Measurements from ENCODE around the gene SLC9A7.

The SLC9A7 gene

GRCh38 chrX:46597771-46598170, 161.1 kb downstream of the SLC9A7 start:
- DNase-seq = no peak

DNA sequence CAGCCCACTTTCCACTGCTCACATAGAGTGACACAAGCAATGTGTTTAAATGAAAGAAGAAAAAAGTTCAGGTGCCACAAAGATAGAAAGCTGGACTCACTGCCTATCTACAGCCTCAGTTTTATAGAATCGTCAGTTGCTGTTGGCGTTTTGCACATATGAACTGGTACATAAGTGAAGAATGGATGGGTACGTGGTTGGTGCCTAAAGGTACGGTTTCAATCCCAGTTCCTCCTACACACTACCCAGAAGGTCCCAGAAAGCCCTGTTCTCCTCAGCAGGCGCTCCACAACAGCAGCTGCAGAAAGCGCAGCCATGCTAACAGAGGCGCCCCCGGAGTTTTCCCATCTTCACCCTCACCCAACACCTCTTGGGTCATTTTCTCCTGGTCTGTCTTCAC, 161.7 kb downstream of the SLC9A7 start:
- DNase-seq = no peak

DNA sequence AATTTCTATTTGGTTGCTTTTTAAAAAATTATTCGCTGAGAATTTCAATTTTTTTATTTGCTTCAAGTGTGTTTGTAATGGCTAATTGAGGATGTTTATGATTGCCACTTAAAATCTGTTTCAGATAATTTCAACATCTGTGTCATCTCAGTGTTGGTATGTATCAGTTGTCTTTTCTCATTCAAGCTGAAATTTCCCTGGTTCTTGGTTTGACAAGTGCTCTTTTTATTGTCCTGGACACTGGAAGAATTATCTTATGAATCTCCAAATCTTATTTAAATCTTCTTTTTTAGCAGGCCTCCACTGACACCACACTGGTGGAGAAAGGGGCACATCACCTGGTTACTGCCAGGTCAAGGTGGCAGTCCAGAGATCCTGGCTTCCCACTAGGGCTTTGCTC, 163.8 kb downstream of the SLC9A7 start:
- no peak for DNase-seq

GRCh38 chrX:46589977-46590723, 168.8 kb downstream of the SLC9A7 start:
- no peak for DNase-seq

DNA sequence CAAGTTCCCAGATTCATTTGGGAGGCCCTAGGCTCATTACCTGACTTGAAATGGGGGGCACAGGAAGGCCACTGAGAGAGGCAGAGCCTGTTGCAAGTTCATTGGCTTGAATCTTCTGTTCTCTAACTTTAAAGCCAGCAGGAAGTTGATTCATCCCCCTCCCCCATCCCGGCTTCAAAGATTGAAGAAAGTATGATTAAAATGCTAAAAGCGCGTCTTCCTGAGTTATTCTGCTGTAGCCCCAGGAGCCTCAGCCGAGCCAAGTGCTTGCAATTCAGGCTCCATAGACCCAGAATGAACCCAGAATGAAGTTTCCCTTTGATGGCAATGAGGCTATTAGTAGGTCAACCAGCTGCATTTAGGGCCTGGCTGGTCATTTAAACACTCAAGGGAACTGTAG, 170.7 kb downstream of the SLC9A7 start:
- DNase-seq = peak; percentile 56

- DNase-seq = no peak
Measured at GRCh38 chrX:46587753-46588171, 171.2 kb downstream of the SLC9A7 start.

DNA sequence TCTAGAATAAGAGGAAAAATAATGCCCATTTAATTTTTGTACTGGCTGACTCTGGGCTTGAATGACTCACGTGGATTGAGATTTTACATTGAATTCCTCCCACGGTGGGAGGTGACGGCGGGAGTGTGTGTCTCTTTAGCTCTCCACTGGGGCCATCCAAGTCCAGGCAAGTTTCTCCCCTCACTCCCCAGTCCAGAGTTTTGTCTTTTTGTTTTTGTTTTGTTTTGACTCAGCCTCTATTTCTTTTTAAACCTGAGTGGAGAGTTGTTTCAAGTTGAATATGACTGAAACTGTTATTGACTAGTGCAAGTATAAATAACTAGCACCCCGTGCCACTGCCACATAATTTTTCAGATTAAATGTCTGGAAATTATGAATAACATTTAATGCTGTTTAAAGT, 171.8 kb downstream of the SLC9A7 start:
- DNase-seq = peak; percentile 69

DNA sequence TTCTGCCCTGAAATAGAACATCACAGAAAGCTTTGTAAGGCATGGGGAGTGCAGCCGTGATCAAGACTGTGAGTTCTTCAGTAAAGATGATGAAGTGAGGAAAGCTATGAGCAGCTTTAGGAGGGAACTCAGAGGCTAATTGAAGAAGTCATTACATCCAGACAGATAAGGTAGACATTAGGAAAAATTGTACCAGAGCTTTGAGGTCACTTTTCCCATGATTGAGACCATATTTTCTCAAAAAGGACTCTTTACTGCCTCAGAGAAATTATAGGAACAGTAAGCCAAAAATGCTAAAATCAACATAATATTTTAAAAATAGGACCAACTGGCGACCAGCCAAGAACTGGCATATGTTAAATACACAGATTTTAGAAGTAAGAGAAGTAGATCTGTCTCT, 174.2 kb downstream of the SLC9A7 start:
- no peak for DNase-seq

- no peak for DNase-seq
Measured at GRCh38 chrX:46582966-46583365, 176.0 kb downstream of the SLC9A7 start.

DNA sequence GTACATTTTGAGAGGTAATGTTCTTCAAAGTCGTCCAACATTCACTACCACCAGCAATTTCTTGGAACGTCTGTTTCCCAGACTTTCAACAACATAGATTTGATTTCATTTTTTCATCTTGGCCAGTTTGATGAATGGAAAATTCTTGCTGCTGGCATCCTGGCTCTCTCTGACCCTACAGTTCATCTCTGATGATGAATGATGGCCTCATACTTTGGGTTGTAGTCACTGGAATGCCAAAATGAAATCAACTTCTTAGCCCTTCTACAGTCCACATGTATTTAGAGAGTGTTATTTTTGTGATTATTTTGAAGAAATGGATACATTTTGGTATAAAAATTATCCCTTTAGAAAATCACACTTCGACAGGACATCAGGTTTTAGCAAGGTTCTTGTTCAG, 176.6 kb downstream of the SLC9A7 start:
- no peak for DNase-seq

DNA sequence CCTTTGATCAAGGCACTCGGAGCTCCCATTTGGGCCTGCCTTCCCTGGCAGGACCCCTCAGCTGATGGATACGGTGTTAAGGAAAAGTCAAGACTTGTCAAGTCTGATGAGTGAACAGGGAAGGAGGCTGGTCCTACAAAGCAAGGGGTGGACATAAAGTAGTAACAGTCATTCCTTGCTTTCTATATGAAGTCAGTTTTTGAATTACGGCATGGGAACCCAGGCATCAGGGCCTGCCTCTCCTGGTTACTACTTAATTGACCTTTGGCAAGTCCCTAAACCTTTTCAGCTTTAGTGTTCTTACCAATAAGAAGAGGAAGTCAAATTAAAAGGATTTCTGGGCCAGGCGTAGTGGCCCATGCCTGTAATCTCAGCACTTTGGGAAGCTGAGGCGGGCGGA, 178.3 kb downstream of the SLC9A7 start:
- DNase-seq = no peak

DNA sequence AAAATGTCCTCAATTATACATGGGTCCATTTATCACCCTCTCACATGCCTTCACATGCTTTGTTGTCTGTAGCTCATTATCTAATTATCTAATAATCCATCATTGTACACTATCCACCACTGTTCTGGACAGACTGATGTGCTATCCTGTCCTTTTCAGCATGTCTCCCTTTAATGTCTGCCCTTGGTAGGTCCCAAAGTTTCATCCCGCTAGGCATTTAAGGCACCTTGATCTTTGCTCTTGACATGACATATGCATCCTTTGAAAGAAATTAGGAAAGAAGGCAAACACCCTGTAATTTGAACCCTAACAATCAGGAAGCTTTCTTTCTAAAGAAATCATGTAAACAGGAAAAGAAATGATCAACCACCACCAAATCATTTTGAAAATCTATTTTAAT, 179.7 kb downstream of the SLC9A7 start:
- DNase-seq = no peak

- no peak for DNase-seq
Measured at GRCh38 chrX:46577221-46578005, 181.5 kb downstream of the SLC9A7 start.

DNA sequence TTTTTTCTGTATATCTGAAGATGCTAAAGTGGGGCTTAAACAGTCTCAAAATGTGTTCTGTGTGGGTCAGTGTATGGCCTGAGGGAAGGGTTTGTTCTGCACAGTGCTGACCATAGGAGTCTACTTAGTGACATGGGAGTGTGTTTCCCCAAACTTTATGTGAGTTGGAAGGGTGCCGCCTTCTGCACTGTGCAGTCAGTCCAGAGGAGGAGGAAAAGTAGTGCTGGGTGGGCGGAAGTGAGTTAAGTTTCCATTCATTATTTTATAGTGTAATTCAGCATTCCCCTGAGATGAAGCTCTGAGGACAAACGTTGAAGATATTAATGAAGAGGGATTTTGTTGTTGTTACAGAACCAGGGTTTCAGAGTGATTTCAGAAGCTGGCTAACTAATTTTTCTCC, 182.5 kb downstream of the SLC9A7 start:
- no peak for DNase-seq

- DNase-seq = no peak
Measured at GRCh38 chrX:46575991-46576392, 182.9 kb downstream of the SLC9A7 start.

DNA sequence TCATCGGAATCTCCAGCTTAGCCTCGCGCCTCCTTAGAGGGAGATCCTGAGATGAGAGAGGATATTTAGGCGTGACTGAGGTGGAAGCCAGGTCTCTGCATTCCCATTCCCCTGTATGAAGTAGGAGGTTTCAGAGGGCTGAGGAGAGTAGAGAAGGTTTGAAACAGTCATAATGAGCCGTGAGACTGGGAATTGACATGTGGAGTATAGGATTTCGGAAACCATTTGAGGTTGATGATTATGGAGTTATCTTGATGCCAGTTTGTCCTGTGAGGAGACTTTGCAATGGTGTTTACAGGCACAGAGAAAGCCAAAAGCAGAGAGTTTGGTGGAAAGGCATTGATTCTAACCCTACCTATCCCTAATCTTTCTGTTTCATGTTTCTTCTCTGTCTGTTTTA, 183.3 kb downstream of the SLC9A7 start:
- DNase-seq = no peak

- DNase-seq = peak; percentile 52
Measured at GRCh38 chrX:46574774-46575381, 184.0 kb downstream of the SLC9A7 start.

DNA sequence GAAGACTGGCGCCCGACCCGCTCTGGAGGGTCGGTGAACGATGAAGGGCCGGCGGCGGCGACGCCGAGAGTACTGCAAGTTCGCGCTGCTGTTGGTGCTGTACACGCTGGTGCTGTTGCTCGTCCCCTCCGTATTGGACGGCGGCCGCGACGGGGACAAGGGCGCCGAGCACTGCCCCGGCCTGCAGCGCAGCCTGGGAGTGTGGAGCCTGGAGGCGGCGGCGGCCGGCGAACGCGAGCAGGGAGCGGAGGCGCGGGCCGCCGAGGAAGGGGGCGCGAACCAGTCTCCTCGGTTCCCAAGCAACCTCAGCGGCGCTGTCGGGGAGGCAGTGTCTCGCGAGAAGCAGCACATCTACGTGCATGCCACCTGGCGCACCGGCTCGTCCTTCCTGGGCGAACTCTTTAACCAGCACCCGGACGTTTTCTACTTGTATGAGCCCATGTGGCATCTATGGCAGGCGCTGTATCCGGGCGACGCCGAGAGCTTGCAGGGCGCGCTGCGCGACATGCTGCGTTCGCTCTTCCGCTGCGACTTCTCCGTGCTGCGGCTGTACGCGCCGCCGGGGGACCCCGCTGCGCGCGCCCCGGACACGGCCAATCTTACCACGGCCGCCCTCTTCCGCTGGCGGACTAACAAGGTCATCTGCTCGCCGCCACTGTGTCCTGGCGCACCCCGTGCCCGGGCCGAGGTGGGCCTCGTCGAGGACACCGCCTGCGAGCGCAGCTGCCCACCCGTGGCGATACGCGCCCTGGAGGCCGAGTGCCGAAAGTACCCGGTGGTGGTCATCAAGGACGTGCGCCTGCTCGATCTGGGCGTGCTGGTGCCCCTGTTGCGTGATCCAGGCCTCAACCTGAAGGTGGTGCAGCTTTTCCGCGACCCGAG, 184.8 kb downstream of the SLC9A7 start:
- peak; percentile 67 for DNase-seq

- peak; percentile 69 for DNase-seq
Measured at GRCh38 chrX:46573331-46573891, 185.5 kb downstream of the SLC9A7 start, which contains the start of gene CHST7. Gene CHST7, plus strand, starts transcription at chrX:46573765. Its CDS starts 167 bp downstream, at chrX:46573932.

DNA sequence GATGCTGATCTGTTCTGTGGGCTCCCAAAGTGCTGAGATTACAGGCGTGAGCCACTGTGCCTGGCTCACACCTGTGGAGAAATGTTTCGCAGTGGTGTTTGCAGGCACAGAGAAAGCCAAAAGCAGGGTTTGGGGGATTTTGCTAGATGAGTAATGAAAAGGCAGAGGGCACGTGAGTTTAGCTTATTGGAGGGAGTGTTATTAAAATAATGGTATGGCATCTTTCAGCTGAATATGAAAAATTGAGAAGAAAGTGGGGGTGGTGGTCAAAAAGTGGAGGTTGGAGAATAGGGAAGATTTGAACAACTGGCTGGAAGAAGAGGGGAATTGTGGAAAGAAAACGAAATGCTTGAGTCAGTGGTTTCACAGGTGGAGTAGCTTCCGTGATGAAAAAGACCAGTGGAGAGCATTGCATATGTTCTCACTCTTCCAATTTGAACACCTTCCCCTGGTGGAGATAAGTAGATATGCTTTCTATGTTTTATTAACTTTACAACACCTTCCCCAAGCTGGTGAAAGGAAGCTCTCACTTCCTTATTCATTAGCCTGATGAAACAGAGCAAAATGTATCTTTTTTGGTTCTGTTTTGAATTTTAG, 186.5 kb downstream of the SLC9A7 start:
- peak; percentile 39 for DNase-seq

DNA sequence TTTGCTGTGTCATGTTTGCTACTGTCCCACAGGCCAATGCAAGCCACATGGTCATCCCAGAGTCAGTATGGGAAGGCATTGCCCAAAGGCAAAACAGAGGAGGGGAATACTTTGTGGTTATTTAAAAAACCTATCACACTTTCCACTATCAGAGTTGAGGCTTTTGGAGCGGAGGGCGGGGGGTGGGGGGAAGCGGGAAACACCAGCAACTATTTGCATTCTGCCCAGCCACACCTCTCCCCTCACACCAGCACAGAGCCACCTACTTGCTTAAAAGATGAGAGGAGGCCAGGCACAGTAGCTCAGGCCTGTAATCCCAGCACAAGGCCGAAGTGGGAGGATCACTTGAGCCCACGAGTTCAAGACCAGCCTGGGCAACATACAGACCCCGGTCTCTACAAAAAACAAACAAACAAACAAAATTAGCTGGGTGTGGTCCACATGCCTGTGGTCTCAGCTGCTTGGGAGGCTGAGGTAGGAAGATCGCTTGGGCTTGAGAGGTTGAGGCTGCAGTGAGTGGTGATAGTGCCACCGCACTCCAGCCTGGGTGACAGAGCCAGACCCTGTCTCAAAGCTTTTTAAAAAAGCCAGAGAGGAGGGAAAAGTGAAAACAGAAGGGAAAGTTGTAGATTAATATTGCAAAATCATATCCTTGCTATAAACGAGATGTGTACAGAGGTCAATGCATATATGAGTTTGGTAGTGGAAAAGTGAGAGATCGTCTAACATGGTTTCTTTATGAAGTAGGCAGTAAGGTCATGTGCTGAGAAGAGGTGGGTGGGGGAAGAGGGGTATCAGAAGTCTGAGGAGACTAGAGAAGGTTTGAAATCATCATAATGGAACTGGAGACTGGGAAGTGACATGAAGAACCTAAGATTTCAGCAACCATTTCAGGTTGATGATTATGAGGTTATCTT, 187.2 kb downstream of the SLC9A7 start:
- peak; percentile 71 for DNase-seq

Data from activated CD4-positive, alpha-beta T cell treated with anti-CD3 and anti-CD28 coated beads, Interleukin-10, Interleukin-2, amounts not matched to agents 100 ng/mL and 50 ng/mL, durations not matched to agents 16 hours and 8 hours (primary cell).